ENCODE measurements around the gene TMTC2.

DNA sequence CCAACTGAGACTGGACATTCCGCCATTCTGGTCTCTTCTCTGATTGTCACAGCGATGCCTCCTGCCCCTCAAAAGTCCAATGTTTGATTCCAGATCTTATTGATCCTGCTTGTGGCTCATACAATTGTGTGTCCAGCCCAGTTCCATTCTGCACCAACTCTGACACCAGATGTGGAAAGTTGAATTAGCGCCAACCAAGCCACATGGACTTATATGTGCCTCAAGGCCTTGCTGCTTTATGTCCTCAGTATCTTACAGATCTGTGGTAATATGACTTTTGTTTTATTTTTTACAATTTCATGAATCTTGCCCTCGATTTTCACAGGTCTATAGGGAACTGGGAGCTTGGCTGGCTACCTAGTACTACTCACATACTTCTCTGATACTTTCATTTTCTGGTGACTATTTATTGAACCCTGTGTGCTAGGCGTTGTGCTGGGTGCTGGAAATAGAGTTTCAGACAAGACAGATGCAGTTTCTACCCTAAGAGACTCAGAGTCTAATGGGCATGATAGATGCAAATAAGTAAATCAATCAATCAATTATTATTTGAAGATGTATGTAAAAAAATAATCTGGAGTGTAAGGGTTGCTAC lies 472.0 kb downstream of the TMTC2 start:
- TF ChIP-seq, protein P1, sequence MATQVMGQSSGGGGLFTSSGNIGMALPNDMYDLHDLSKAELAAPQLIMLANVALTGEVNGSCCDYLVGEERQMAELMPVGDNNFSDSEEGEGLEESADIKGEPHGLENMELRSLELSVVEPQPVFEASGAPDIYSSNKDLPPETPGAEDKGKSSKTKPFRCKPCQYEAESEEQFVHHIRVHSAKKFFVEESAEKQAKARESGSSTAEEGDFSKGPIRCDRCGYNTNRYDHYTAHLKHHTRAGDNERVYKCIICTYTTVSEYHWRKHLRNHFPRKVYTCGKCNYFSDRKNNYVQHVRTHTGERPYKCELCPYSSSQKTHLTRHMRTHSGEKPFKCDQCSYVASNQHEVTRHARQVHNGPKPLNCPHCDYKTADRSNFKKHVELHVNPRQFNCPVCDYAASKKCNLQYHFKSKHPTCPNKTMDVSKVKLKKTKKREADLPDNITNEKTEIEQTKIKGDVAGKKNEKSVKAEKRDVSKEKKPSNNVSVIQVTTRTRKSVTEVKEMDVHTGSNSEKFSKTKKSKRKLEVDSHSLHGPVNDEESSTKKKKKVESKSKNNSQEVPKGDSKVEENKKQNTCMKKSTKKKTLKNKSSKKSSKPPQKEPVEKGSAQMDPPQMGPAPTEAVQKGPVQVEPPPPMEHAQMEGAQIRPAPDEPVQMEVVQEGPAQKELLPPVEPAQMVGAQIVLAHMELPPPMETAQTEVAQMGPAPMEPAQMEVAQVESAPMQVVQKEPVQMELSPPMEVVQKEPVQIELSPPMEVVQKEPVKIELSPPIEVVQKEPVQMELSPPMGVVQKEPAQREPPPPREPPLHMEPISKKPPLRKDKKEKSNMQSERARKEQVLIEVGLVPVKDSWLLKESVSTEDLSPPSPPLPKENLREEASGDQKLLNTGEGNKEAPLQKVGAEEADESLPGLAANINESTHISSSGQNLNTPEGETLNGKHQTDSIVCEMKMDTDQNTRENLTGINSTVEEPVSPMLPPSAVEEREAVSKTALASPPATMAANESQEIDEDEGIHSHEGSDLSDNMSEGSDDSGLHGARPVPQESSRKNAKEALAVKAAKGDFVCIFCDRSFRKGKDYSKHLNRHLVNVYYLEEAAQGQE (IDR thresholded peaks at IDR 0.05; ENCODE audit: low read depth): no peak
- no peak for TF ChIP-seq TCF12 (IDR thresholded peaks at IDR 0.05; ENCODE audit: low read depth)
- no peak for TF ChIP-seq ZBTB7A (IDR thresholded peaks at IDR 0.05; ENCODE audit: low read depth)
- TF ChIP-seq TAF1 (IDR thresholded peaks at IDR 0.05; ENCODE audit: low read depth): no peak
